ENCODE data around the gene CUL4A. TPM values are rescaled to one million over a fixed set of nuclear protein-coding genes. Genes with fewer than 3 reads are reported as not detected.

Gene CUL4A
- total and polyA plus RNA-seq, 8 donors, result 18.1 to 33.4 (median 28.9) TPM

GRCh38 chr13:113229161-113229560 lies 19.7 kb downstream of the CUL4A start:
- intact Hi-C loops (cut with DNase I), result no loop called here
- Histone ChIP-seq H3K27ac (no peak overlapping the region), H3K27me3 (no peaks in the 10 kb centered on the region), H3K36me3 (peaks cover 0 to 50% (median 4%) of the 10 kb centered on the region in 3 donors), H3K9me3 (no peaks in the 10 kb centered on the region), H3K4me3 (no peak overlapping the region), H3K4me1 (no peaks in the 10 kb centered on the region)
- WGBS, 2 donors, result 94 to 96% methylated on average over 5 of the region's 5 CpGs
- DNase-seq, result no peak
- TF ChIP-seq CTCF (IDR thresholded peaks at IDR 0.05), result no peak
- no peak for FAIRE-seq
- ATAC-seq, result no peak

GRCh38 chr13:113229791-113230190 lies 20.4 kb downstream of the CUL4A start:
- Histone ChIP-seq H3K36me3 (peaks cover 0 to 45% (median 1%) of the 10 kb centered on the region in 3 donors), H3K4me1 (no peaks in the 10 kb centered on the region), H3K4me3 (no peak overlapping the region), H3K9me3 (no peaks in the 10 kb centered on the region), H3K27me3 (no peaks in the 10 kb centered on the region), H3K27ac (no peak overlapping the region)
- TF ChIP-seq CTCF (IDR thresholded peaks at IDR 0.05), result no peak
- intact Hi-C loops (cut with DNase I), result no loop called here
- WGBS, 2 donors, result 93 to 94% methylated on average over 20 of the region's 20 CpGs
- ATAC-seq, result no peak
- no peak for FAIRE-seq
- no peak for DNase-seq

GRCh38 chr13:113231306-113232207 lies 22.1 kb downstream of the CUL4A start:
- H3K9me3 ChIP-seq, result no peaks in the 10 kb centered on the region
- no peak for FAIRE-seq
- H3K36me3 ChIP-seq, result peaks cover 0 to 33% (median 0%) of the 10 kb centered on the region in 3 donors
- no peak overlapping the region for H3K27ac ChIP-seq
- no peaks in the 10 kb centered on the region for H3K27me3 ChIP-seq
- DNase-seq, result no peak
- no peaks in the 10 kb centered on the region for H3K4me1 ChIP-seq
- H3K4me3 ChIP-seq, result no peak overlapping the region
- intact Hi-C loops (cut with DNase I), result no loop called here
- 82 to 86% methylated on average over 13 of the region's 14 CpGs for WGBS, 2 donors
- peak in 2 of 4 donors; percentile 12 to 15 for ATAC-seq
- TF ChIP-seq CTCF (IDR thresholded peaks at IDR 0.05), result no peak

- ATAC-seq, result no peak
- FAIRE-seq, result no peak
- H3K36me3 ChIP-seq, result peaks cover 0 to 37% (median 0%) of the 10 kb centered on the region in 3 donors
- intact Hi-C loops (cut with DNase I), result no loop called here
- no peak overlapping the region for H3K4me3 ChIP-seq
- H3K9me3 ChIP-seq, result no peaks in the 10 kb centered on the region
- 88% methylated on average over 17 of the region's 18 CpGs for WGBS, 2 donors
- no peak overlapping the region for H3K27ac ChIP-seq
- no peak for DNase-seq
- no peaks in the 10 kb centered on the region for H3K4me1 ChIP-seq
- TF ChIP-seq CTCF (IDR thresholded peaks at IDR 0.05), result no peak
- no peaks in the 10 kb centered on the region for H3K27me3 ChIP-seq
Observed at GRCh38 chr13:113232208-113233003, 23.0 kb downstream of the CUL4A start.

Data from pancreas (tissue), 10 donors.